G401 (cell line): ENCODE data around the gene KRTAP9-7. TPM values are rescaled to one million over a fixed set of nuclear protein-coding genes. Genes with fewer than 3 reads are reported as not detected.
"Not testable (repeated sequence)": the region's sequence is repeated elsewhere in the genome, so short reads cannot be mapped to it uniquely, and the experiment has no call there.

ENCODE experiments used
- DNase-seq: peaks from one replicate; pipeline ENCODE4 v3.0.0-alpha.2; 2015; ENCODE audit warnings: low spot score
- in situ Hi-C: cut with HindIII; loops from 2 replicates; pipeline ENCODE4 v1.10.0; 2016; ENCODE audit warnings: low sequenced_read_pairs, mixed read lengths
- total RNA-seq: library from RNA; depleted of rRNA; stranded (reverse); fragments of >200 nt; shearing (Covaris generic); gene quantifications from 2 replicates; pipeline ENCODE4 v1.2.3, GENCODE V29; 2014

KRTAP9-7 gene
- total RNA-seq, 1 experiment from 2014 or later: not detected

DNA sequence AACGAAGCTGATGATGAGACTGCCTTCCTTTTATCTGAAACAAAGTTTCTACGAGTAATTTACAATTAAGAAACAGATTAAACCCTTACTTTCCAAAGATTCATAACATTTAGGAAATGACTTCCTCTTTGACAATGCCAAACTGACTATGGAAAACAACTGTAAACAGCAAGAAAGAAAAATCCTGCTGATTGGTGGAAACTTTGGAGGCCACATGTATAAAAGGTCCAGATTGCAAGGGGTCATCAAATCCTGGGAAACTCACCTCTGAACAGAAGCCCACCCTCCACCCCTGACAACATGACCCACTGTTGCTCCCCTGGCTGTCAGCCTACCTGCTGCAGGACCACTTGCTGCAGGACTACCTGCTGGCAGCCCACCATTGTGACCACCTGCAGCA, 10.4 kb upstream of the KRTAP9-7 start, which contains the start of gene KRTAP9-6:
Gene KRTAP9-6, plus strand, starts transcription at position 301 of the 400 bp plus-strand sequence. Its CDS starts 0 bp downstream, at position 301.
- DNase-seq: no peak
- in situ Hi-C loops: no loop called here

DNA sequence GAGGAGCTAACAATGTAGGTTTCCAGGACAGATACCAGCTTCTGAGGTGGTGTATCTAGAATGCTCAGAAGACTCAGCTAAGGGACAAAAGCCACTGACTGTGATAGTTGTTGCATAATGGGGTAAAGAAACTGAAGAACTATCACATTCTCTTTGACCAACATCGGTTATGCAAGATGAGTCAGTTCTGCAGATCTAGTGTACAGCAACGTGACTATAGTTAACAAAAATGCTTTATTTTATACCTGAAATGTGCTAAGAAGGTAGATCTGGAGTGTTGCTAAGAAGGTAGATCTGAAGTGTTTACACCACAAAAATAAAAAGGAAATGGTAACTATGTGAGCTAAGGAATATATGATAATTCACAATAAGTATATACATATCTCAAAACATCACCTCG, 7.8 kb upstream of the KRTAP9-7 start:
- no peak for DNase-seq
- in situ Hi-C loops: no loop called here

DNA sequence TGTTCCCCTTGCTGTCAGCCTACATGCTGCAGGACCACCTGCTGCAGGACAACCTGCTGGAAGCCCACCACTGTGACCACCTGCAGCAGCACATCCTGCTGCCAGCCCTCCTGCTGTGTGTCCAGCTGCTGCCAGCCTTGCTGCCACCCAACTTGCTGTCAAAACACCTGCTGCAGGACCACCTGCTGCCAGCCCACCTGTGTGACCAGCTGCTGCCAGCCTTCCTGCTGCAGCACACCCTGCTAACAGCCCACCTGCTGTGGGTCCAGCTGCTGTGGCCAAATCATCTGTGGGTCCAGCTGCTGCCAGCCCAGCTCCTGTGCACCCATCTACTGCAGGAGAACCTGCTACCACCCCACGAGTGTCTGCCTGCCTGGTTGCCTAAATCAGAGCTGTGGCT, 4.2 kb upstream of the KRTAP9-7 start:
- in situ Hi-C loops: not testable (repeated sequence)

DNA sequence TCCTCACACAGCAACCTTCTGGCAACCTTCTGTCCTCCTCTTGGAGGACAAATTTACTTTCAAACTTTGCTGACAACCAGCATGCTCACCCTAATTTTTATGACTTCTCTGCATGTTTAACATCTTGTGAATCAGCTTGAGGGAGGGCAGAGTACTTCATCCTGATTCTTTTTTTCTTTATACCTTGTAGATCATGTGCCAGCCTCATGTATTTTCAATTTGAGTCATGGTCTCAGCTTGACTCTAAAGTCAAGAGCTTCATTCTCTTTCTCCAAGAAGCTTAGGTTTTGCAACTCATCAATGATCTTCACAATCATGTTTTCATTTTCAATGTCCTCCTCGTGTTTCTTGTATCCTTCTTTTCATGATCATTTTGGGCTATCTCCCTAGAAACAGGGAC, 3.6 kb upstream of the KRTAP9-7 start:
- in situ Hi-C loops: no loop called here
- no peak for DNase-seq

More for the DNA sequence above, 4.2 kb upstream of the KRTAP9-7 start:
- not testable (repeated sequence) for DNase-seq

DNA sequence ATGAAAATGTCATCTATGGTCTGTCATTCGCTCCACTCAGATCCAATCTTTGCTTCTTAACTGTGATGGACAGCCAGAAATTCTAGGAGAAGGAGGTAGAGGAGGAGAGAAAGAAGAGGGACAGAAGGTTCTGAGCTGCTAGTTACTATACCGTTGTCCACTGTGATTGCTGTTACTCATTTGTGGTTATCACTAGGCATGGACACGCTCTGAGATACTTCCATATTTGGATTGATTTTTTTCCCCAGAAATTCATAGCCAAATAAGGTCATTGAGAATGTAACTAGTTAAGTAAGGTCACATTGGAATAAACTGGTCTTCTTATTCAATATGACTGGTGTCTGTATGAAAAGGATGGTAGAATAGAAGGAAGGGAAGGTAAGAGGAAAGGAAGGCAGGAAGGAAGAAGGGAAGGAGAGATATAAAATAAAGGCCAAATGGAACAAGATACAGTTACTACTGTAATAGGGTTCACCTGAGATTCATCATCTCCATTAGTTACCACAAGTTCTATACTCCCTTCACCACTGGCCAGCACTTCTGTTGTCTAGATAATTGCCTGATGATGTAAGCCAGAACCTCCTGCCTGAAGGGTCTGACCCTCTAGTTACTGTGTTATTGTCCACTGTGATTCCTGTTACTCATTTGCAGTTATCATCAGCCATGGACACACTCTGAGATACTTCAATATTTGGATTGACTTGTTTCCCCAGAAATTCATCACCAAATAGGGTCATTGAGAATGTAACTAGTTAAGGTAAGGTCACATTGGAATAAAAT, 2.9 kb downstream of the KRTAP9-7 start:
- in situ Hi-C loops: no loop called here
- no peak for DNase-seq

DNA sequence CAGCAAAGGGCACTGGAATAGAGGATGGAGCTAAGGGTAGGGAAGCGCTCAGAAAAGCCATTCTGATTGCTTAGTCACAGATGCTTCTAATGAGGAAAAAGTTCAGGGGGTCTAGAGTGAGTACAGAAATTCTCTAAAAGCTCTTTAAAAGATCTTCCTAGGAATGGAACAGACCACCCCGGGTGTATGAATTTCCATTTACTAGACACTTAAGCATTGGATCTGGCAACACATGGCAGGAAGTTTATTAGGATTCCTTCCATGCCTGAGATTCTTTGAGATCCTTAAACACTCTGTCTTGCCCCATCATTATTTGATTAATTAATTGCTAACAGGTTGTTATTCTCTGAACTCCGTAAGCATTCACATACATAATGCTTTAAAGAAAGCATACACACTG, 8.5 kb downstream of the KRTAP9-7 start:
- no peak for DNase-seq
- in situ Hi-C loops: no loop called here

DNA sequence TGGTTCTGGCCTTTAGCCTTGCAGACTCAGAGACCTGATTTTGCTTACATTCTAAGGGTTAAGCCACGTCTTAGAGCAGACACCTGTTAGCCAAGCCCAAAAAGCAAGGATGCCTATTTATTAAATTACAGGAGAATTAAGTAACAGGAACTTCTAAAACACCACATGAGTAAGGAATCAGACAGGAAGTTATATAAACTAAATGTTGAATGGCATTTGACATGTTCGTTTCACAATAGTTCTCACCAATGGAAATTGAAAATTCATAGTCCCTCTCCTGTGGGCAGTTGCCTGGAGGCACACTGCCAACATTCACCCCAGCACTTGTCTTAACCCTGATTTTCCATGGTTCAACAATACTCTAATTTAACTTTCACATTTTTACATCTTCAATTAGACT, 9.0 kb downstream of the KRTAP9-7 start:
- in situ Hi-C loops: no loop called here
- no peak for DNase-seq

DNA sequence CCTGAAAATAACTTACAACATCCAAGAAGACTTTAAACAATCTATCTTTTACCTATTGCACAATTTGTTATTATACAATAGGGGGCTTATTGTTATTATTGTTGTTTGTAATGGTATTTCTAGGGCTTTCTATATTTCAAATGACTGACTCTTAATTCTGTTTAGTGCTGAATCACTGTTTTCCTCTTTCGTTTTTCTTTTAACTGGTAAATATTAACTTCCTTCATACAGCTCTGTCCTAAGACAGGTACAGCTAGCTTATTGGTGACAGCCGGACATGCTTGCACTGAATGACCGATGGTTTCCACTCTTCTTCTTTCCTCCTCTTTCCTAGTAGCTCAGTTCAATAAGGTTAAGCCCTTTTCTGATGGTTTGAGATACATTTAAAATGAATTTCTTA, 11.6 kb downstream of the KRTAP9-7 start:
- DNase-seq: no peak
- in situ Hi-C loops: no loop called here

DNA sequence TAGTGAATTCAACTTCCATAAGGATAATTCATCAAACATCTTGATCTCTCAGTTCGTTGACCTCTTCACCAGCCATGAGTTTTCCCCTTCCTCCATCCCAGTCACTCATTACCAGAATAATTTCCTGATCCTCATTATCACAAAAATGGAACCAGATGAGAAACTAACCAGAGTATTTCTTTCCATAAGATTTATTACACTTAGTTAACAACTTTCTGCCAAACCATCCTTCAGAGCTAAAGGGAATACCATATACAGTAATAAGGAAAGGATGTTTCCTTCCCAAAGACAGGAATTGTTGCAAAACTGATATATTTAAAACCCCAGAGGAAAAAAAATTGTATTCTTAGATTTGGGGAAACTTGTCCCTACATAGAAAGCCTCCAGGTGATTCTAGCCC, 18.5 kb downstream of the KRTAP9-7 start:
- in situ Hi-C loops: no loop called here
- DNase-seq: no peak

DNA sequence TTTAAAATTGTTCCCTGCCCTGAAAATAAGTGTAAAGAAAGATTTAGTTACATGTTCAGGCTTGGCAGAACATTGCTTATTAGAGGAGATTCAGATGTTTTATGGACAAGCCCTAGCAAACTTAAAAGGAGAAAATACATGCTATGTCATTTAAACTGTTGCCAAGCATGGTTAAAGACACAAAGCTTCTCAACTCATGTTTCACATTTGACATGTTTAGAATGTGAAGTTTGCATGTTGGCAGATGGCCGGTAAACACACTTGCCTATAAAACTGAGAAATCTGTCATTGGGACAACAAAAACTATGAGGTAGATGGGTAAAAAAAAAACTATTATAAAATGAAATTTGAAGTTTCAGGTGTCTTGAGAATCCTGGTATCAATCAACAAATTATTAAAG, 21.3 kb downstream of the KRTAP9-7 start:
- DNase-seq: no peak
- in situ Hi-C loops: no loop called here

DNA sequence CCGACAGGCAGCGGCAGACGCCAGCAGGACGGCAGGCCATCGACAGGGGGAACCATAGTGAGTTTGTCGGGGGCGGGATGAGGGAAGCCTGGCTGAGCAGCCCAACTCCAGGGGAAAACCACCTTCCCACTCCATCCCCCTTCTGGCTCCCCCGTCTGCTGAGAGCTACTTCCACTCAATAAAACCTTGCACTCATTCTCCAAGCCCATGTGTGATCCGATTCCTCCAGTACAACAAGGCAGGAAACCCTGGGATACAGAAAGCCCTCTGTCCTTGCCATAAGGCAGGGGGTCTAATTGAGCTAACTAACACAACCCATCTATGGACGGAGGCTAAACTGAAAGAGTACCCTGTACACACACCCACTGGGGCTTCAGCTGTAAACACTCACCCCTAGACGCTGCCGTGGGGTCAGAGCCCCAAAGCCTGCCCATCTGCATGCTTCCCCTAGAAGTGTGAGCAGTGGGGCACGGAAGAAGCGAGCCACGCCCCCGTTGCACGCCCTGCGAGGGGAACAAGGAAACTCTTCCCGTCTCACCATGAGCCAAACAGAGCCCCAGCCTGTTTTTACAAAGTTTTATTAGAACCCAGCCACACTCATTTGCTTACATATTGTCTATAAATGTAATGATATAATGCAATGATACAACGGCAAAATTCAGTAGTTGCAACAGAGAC, 23.1 kb downstream of the KRTAP9-7 start:
- in situ Hi-C loops: no loop called here

DNA sequence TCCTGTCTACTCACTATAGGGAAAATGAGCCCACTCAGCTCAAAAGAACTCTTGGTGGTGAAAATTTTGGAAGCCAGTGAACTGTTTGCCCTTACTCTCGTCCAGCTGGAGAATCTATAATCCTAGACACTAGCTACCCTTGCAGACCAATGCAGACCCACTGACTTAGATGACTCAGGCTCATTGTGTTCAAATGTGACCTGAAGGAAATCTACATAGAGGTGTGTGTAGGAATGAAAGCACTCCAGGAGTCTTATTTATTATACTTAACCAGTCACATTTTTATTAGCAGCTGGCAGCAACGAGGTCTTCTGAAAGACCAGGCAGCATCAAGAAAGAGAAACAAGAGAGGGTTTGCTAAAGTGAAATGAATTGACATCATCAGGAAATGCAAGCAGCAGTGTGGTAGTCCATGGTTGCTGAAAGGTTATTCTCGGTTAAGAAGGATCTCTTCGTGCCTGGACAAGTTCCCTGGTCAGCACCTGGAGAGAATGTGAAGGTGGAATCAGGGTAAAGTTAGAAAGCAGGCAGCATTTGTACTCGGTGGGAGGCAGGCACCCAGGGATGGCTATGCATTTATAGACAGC, 25.8 kb downstream of the KRTAP9-7 start:
- in situ Hi-C loops: no loop called here

More for the DNA sequence above, 23.1 kb downstream of the KRTAP9-7 start:
- no peak for DNase-seq

DNA sequence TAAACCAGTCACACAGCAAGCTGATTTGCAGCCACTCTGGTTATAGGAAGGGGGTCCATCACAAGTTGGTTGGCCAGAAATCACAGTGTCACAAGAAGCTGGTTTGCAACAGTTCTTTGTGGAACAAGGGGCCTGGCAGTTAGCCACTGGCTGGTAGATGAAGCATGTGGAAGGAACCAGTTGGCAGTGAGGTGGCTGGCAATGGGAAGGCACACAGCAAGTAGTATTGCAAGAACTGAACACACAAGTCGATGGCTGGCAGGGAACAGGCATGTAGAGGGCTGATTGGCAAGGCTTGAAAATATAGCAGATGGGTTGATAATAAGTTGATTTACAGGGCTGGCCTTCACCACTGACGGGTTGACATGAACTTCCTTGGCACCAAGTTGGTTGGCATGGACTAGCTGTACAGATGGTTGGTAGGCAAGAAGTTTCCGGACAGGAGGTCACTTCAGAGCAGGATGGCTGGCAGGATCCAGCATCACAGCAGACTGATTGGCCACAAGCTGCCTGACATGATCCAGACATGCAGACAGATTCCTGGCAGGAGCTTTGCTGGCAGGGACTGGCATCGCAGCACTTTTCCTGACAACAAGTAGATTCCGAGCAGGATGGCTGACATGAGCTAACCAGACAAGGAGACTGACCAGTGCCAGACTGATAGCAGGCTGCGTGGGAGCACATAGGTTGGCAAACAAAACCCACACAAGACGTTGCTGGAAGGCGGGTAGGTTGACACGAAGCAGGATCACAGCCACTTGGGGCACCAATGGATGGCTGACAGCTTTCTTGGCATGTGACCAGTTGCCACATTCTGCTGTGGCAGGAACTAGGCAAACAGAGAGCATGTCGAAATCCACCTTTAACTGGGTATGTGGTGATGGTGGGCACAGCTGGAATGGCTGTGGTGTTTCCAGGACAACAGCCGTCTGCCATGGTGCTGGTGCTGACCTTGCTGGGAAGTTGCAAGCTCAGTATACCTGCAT, 26.7 kb downstream of the KRTAP9-7 start, which contains the start of gene KRTAP29-1:
Gene KRTAP29-1, minus strand, starts transcription at position 936 of the 986 bp plus-strand sequence. Its CDS starts 0 bp downstream, at position 936.
- DNase-seq: peak; percentile 99
- in situ Hi-C loops: no loop called here

More for the DNA sequence above, 25.8 kb downstream of the KRTAP9-7 start:
- no peak for DNase-seq

DNA sequence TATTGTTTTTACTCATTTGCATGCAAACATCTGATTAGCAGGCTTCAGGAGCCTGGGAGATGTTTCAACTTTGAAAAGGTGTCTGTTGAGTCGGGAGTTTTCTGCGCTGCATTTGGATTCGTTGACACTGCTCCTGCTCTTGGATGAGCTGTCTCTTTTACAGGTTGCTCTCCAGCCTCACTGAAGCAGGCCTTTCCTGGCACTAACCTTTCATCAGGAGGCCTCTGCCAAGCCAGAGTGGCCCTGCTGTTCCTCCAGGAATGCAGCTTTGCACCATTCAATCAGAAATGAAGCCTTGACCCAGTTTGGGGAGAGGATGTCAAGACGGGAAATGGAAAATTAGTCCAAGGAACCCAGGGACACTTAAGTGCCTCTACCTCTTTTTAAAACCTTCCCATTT, 27.5 kb downstream of the KRTAP9-7 start:
- DNase-seq: peak; percentile 80
- in situ Hi-C loops: no loop called here

DNA sequence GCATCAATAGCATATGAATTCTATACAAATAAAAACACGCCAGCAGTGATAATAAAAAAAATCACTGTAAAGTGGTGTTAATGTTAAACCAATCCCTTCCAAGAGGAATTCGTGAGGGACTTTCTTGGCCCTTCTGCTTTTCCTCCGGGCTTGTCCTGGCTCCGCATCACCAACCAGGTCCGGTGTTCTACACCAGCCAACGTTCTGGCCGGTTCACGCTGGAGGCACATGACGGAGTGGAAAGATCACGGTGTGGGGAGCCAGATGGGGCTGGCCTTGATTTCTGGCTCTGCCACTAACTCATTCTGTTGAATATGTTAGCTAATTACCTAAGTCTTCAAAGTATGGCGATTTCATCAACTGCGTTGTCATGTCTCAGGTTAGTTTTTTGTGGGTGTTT, 28.6 kb downstream of the KRTAP9-7 start:
- in situ Hi-C loops: no loop called here
- DNase-seq: peak; percentile 48

DNA sequence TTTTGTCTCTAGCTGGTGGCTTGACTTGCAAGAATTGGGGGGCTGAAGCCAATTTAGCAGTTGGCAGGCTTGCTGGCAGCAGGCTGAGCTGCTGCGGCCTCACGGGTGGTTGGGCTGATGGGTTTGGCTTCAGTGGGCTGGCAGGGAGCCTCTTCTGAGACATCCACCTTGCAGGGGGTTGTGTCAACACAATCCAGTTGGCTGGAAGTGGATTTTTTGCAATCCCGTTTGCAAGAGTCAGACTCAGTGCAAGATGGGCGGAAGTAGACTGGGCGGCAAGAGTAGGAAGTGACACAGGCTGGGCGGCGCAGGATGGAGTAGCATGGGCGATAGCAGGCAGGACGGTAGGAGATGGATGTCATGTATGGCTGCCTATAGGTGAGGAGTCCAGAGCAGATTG, 32.1 kb downstream of the KRTAP9-7 start:
- in situ Hi-C loops: no loop called here
- peak; percentile 91 for DNase-seq

DNA sequence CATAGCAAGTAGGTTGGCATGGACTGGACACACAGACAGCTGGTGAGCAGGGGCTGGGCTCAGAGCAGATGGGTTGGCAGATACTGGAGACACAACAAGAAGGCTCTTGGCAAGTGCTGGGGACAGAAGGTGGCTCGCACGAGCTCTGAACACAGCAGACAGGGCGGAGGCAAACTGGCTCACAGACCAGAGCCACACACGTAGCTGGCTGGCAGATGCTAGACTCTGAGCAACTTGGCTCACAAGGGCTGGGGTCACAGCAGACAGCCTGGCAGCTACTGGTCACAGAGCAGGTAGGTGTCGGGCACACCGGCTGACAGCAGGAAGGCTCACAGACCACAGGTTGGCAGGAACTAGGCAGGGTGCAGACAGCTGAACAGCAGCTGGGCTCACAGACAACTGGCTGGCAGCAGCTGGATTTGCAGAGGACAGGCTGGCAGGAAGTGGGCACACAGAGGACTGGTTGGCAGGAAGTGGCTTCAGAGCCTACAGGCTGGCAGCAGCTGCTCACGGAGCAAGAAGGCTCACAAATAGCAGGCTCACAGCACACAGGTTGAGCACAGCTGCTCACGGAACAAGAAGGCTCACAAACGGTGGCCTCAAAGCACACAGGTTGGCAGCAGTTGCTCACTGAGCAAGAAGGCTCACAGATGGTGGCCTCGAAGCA, 32.9 kb downstream of the KRTAP9-7 start:
- in situ Hi-C loops: no loop called here
- DNase-seq: peak; percentile 94

DNA sequence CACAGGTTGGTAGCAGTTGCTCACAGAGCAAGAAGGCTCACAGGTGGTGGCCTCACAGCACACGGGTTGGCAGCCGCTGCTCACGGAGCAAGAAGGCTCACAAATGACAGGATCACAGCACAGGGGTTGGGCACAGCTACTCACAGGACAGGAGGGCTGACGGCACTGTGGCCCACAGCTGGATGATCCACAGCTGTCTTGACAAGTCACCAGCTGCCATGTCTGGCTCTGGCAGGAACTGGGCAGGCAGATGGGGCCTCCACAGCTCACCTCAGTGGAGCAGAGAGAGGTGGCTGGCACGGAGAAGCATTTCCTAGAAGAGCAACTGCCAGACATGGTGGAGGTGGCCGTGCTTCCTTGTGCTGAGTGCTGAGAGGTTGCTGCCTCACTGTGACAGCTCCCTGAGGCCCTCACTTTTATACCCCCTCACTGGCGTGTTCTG, 33.4 kb downstream of the KRTAP9-7 start, which contains the start of gene KRTAP16-1:
Gene KRTAP16-1, minus strand, starts transcription at position 392 of the 442 bp plus-strand sequence. Its CDS starts 56 bp downstream, at position 336.
- peak; percentile 65 for DNase-seq
- in situ Hi-C loops: no loop called here
